GM21360 (cell line): ENCODE data around the gene PDCD7.
A peak's percentile ranks its signal among the peaks of the same experiment; 100 is the strongest.
"Not testable (repeated sequence)": the region's sequence is repeated elsewhere in the genome, so short reads cannot be mapped to it uniquely, and the experiment has no call there.

Experiments
- ATAC-seq: cut with Tn5 transposase; IDR thresholded peaks from one replicate; pipeline ENCODE4 v1.9.1; 2021; ENCODE audit warnings: mild to moderate bottlenecking, moderate library complexity; ENCODE audit not compliant: unreplicated experiment

PDCD7 gene

GRCh38 chr15:65132878-65133547 lies 595 bp downstream of the PDCD7 start:
- ATAC-seq: peak; percentile 35

GRCh38 chr15:65130941-65131340 lies 2.7 kb downstream of the PDCD7 start:
- ATAC-seq: no peak

GRCh38 chr15:65115542-65115941 lies 18.1 kb downstream of the PDCD7 start:
- no peak for ATAC-seq

- no peak for ATAC-seq
Measured at GRCh38 chr15:65115086-65115485, 18.5 kb downstream of the PDCD7 start, which contains the start of gene UBAP1L. UBAP1L (minus strand) TSS chr15:65115200; CDS start chr15:65106215, 8,985 bp downstream.

GRCh38 chr15:65110676-65111292 lies 22.8 kb downstream of the PDCD7 start:
- no peak for ATAC-seq

GRCh38 chr15:65106011-65106590 lies 27.5 kb downstream of the PDCD7 start:
- ATAC-seq: no peak

- no peak for ATAC-seq
Measured at GRCh38 chr15:65105038-65105437, 28.6 kb downstream of the PDCD7 start.

GRCh38 chr15:65102912-65103311 lies 30.7 kb downstream of the PDCD7 start:
- ATAC-seq: no peak

- no peak for ATAC-seq
Measured at GRCh38 chr15:65101891-65102708, 31.5 kb downstream of the PDCD7 start.

GRCh38 chr15:65101411-65101890 lies 32.2 kb downstream of the PDCD7 start:
- ATAC-seq: no peak

- no peak for ATAC-seq
Measured at GRCh38 chr15:65100442-65100841, 33.2 kb downstream of the PDCD7 start.

- not testable (repeated sequence) for ATAC-seq
Measured at GRCh38 chr15:65099801-65100200, 33.8 kb downstream of the PDCD7 start.

- no peak for ATAC-seq
Measured at GRCh38 chr15:65099336-65099735, 34.3 kb downstream of the PDCD7 start.

GRCh38 chr15:65097651-65098263 lies 35.9 kb downstream of the PDCD7 start:
- no peak for ATAC-seq

- no peak for ATAC-seq
Measured at GRCh38 chr15:65096481-65097385, 36.9 kb downstream of the PDCD7 start.

- no peak for ATAC-seq
Measured at GRCh38 chr15:65095747-65096104, 37.9 kb downstream of the PDCD7 start.

GRCh38 chr15:65095011-65095746 lies 38.4 kb downstream of the PDCD7 start:
- no peak for ATAC-seq

GRCh38 chr15:65094294-65094995 lies 39.2 kb downstream of the PDCD7 start:
- no peak for ATAC-seq

GRCh38 chr15:65093793-65094170 lies 39.8 kb downstream of the PDCD7 start:
- not testable (repeated sequence) for ATAC-seq
